HepG2 (cell line): ENCODE results near the gene GUCY2D. TPM values are rescaled to one million over a fixed set of nuclear protein-coding genes. Genes with fewer than 3 reads are reported as not detected.

Experiments
- ATAC-seq: fragments of 200-7000 bp; cut with Tn5 transposase; 3 replicates; pipeline ENCODE4 v1.9.1; 2020; ENCODE audit warnings: mild to moderate bottlenecking, moderate library complexity
- BruUV-seq: library from RNA; stranded (reverse); fragments of 400-500 nt; replicated peaks from 2 replicates; lab custom pipeline; 2021; lab: Mats Ljungman, UMichigan
- CTCF ChIA-PET: fragments of 300-600 bp; formaldehyde crosslinking; extraction: SDS; loops from one replicate; lab custom pipeline; 2021; ENCODE audit warnings: low total read pairs, inconsistent platforms, low intra/inter-chr PET ratio; lab: Yijun Ruan, JAX
- POLR2A ChIA-PET: fragments of 350-600 bp; sonication (Branson Sonifier 250); formaldehyde crosslinking; loops from one replicate; lab custom pipeline; 2020; ENCODE audit warnings: antibody characterized with exemption, inconsistent platforms; lab: Yijun Ruan, JAX
- DNase-seq: peaks from one replicate; pipeline ENCODE4 v3.0.0-alpha.2; 2015; ENCODE audit warnings: low spot score
- FAIRE-seq: peaks from 3 replicates; lab custom pipeline; 2011; peaks lifted over from hg19 to GRCh38; lab: Jason Lieb, UNC
- H2AFZ ChIP-seq: one replicate; pipeline ENCODE4 v1.6.1; 2011; ENCODE audit warnings: low read length, inconsistent platforms
- H3K27ac ChIP-seq: fragments of 300-600 bp; 3 replicates; pipeline ENCODE4 v1.8.0; 2011; ENCODE audit warnings: mixed run types, mild to moderate bottlenecking, mixed read lengths, low read length, inconsistent platforms; ENCODE audit not compliant: insufficient read depth; ENCODE audit errors: extremely low read length
- H3K27me3 ChIP-seq, 2 experiments: fragments of 200-600 bp in 1 of 2; 2 replicates in 1 of 2; 3 replicates in 1 of 2; pipeline versions ENCODE4 v1.6.0 to v1.8.0; 2011; ENCODE audit warnings: low read length in 2 of 2, mild to moderate bottlenecking in 2 of 2, moderate library complexity in 2 of 2, inconsistent platforms in 1 of 2; ENCODE audit not compliant: insufficient read depth in 2 of 2, control insufficient read depth in 1 of 2
- H3K36me3 ChIP-seq, 2 experiments: fragments of 200-600 bp in 1 of 2; replicated peaks in 1 of 2; 2 replicates in 1 of 2; 3 replicates in 1 of 2; pipeline versions ENCODE4 v1.5.1 to v1.8.0; 2011; ENCODE audit warnings: low read length in 2 of 2, inconsistent platforms in 1 of 2; ENCODE audit not compliant: insufficient read depth in 2 of 2, control insufficient read depth in 1 of 2
- H3K4me1 ChIP-seq: 2 replicates; pipeline ENCODE4 v1.5.1; 2012; ENCODE audit warnings: low read length, inconsistent platforms; ENCODE audit not compliant: insufficient read depth
- H3K4me2 ChIP-seq: 2 replicates; pipeline ENCODE4 v1.6.0; 2011; ENCODE audit warnings: low read depth, low read length, inconsistent platforms
- H3K4me3 ChIP-seq, 3 experiments: fragments of 200-600 bp in 1 of 3; sonication (generic), shearing (Covaris generic) in 1 of 3; replicated peaks in 1 of 3; 2 replicates each; pipeline ENCODE4 v1.5.1; 2011 to 2016; ENCODE audit warnings: low read length in 3 of 3, inconsistent platforms in 2 of 3, low read depth in 2 of 3, mild to moderate bottlenecking in 2 of 3, control low read depth in 1 of 3, mixed read lengths in 1 of 3; ENCODE audit not compliant: insufficient read depth in 1 of 3
- H3K79me2 ChIP-seq: one replicate; pipeline ENCODE4 v1.6.1; 2011; ENCODE audit warnings: low read length, inconsistent platforms; ENCODE audit not compliant: insufficient read depth
- H3K9ac ChIP-seq: 2 replicates; pipeline ENCODE4 v1.6.0; 2011; ENCODE audit warnings: mild to moderate bottlenecking, low read depth, low read length, inconsistent platforms; ENCODE audit not compliant: insufficient read depth
- H3K9me3 ChIP-seq: 2 replicates; pipeline ENCODE4 v1.5.1; 2012; ENCODE audit warnings: mild to moderate bottlenecking, low read length
- H4K20me1 ChIP-seq: 2 replicates; pipeline ENCODE4 v1.6.0; 2011; ENCODE audit warnings: inconsistent platforms, mild to moderate bottlenecking, low read length, moderate library complexity; ENCODE audit not compliant: insufficient read depth
- FOXA1 ChIP-seq, 2 experiments: fragments of 450-650 bp in 1 of 2; sonication (generic) in 1 of 2; formaldehyde crosslinking in 1 of 2; IDR thresholded peaks; 2 replicates each; pipeline versions ENCODE4 v1.4.0 to v1.6.1; 2016 to 2020; ENCODE audit warnings: missing genetic modification reagents in 1 of 2
- PHF20 ChIP-seq: sonication (generic); formaldehyde crosslinking; IDR thresholded peaks from 2 replicates; pipeline ENCODE4 v1.5.0; 2020; ENCODE audit warnings: mild to moderate bottlenecking, missing genetic modification reagents
- RFX1 ChIP-seq: fragments of 450-650 bp; IDR thresholded peaks from 2 replicates; pipeline ENCODE4 v1.6.1; 2017
- ZNF274 ChIP-seq: sonication (generic); formaldehyde crosslinking; IDR thresholded peaks from 2 replicates; pipeline ENCODE4 v1.5.1; 2020; ENCODE audit warnings: mild to moderate bottlenecking, missing genetic modification reagents
- WGBS: methylation state at CpG from one replicate; pipeline ENCODE4 v1.1.6; 2017; ENCODE audit warnings: low lambda C conversion rate; 5-methylcytosine and 5-hydroxymethylcytosine counted together
- in situ Hi-C: cut with HindIII; loops from 2 replicates; pipeline ENCODE4 v1.10.0; 2017; ENCODE audit warnings: low pct_unique_long_range_greater_than_20kb; ENCODE audit not compliant: extremely low pct_ligation_motif_present
- intact Hi-C: fragments of 100-400 bp; cut with micrococcal nuclease; formaldehyde crosslinking; loops from one replicate; pipeline ENCODE4 v1.10.0; 2022; ENCODE audit not compliant: unreplicated experiment
- polyA plus RNA-seq, 8 experiments: library from polyadenylated mRNA; depleted of rRNA in 3 of 8; stranded (reverse) in 7 of 8; unstranded in 1 of 8; fragments of >200 nt; fragmentation: Illumina TruSeq in 4 of 8; extraction: Trizol in 4 of 8; gene quantifications; 2 replicates each; pipeline versions ENCODE4 v1.2.1 to v1.2.3, GENCODE V29; 2011 to 2016; ENCODE audit warnings: low read depth in 4 of 8, missing spikeins in 1 of 8, mixed read lengths in 1 of 8; ENCODE audit not compliant: insufficient read depth in 1 of 8
- total RNA-seq, 5 experiments: library from RNA; depleted of rRNA; stranded (reverse); fragments of >200 nt; fragmentation: Illumina TruSeq; extraction: Trizol; gene quantifications; 2 replicates each; pipeline ENCODE4 v1.2.3, GENCODE V29; 2016; ENCODE audit warnings: low read depth in 1 of 5
- TF ChIP-seq, protein P1 (sequence below): sonication (generic); formaldehyde crosslinking; IDR thresholded peaks from 2 replicates; pipeline ENCODE4 v1.4.0; 2020; ENCODE audit warnings: low read depth, mild to moderate bottlenecking, missing genetic modification reagents
- TF ChIP-seq, protein P2 (sequence below), 2 experiments: fragments of 450-650 bp in 1 of 2; sonication (generic) in 1 of 2; formaldehyde crosslinking in 1 of 2; IDR thresholded peaks; 2 replicates each; pipeline versions ENCODE4 v1.6.1 to v1.8.0; 2016 to 2022; ENCODE audit warnings: antibody characterized with exemption in 1 of 2, mild to moderate bottlenecking in 1 of 2, missing genetic modification reagents in 1 of 2

The GUCY2D gene
- total and polyA plus RNA-seq, 2 of the 13 experiments (the other 11 are each of a cell fraction or from before 2014, with no cell fraction given) = not detected

DNA sequence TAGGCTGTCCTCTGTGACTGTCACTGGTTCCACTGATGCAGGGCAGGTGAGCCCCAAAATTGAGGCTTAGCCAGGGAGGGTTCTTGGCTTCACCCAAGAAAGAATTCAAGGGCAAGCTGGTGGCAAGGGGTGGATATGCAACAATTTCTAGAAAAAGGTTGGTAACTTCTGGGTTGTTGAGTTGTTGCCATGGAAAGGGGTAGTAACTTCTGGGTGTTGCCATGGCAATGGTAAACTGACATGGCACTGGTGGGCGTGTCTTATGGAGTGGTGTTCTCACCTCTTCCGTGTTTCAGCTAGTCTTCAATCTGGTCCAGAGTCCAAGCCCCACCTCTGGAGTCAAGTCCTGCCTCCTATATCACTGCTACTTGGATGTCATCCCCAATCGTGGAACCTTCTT lies 9.5 kb upstream of the GUCY2D start:
- Histone ChIP-seq H3K4me2 (no peak overlapping the region), H3K27ac (no peak overlapping the region), H2AFZ (no peak overlapping the region), H3K4me3 (no peak overlapping the region), H3K79me2 (no peaks in the 10 kb centered on the region), H3K9ac (no peak overlapping the region), H3K9me3 (no peaks in the 10 kb centered on the region), H3K36me3 (no peaks in the 10 kb centered on the region), H3K27me3 (peaks cover 0 to 9% of the 10 kb centered on the region in 2 experiments; a peak in 1 of 5 replicates), H4K20me1 (no peaks in the 10 kb centered on the region), H3K4me1 (peaks cover 11% of the 10 kb centered on the region)
- ChIA-PET POLR2A (no interaction called here), CTCF (no interaction called here)
- BruUV-seq = no TSS peak
- in situ Hi-C loops (no loop called here), intact Hi-C loops (loop anchor here (5.0 kb wide), 1 partner anchor 251 kb away; no protein-coding TSS in a partner anchor)
- no peak for DNase-seq
- no peak for ATAC-seq
- no peak for FAIRE-seq
- TF ChIP-seq RFX1 = peak; percentile 30; the same call in 1 of the 2 replicates
- TF ChIP-seq, protein P1, sequence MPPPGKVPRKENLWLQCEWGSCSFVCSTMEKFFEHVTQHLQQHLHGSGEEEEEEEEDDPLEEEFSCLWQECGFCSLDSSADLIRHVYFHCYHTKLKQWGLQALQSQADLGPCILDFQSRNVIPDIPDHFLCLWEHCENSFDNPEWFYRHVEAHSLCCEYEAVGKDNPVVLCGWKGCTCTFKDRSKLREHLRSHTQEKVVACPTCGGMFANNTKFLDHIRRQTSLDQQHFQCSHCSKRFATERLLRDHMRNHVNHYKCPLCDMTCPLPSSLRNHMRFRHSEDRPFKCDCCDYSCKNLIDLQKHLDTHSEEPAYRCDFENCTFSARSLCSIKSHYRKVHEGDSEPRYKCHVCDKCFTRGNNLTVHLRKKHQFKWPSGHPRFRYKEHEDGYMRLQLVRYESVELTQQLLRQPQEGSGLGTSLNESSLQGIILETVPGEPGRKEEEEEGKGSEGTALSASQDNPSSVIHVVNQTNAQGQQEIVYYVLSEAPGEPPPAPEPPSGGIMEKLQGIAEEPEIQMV = 0 out of 2 replicates have a peak, but pooled peaks have one; percentile 42
- no peak for TF ChIP-seq PHF20 (CRISPR knock-in tag)
- 25% methylated on average over 1 of the region's 3 CpGs for WGBS

- no peak overlapping the region for H2AFZ ChIP-seq
- H3K79me2 ChIP-seq = no peaks in the 10 kb centered on the region
- no peak overlapping the region for H3K4me2 ChIP-seq
- H3K27me3 ChIP-seq = peaks cover 0 to 9% of the 10 kb centered on the region in 2 experiments; a peak in 2 of 5 replicates
- no peak overlapping the region for H3K27ac ChIP-seq
- H4K20me1 ChIP-seq = no peaks in the 10 kb centered on the region
- intact Hi-C loops = loop anchor here (5.0 kb wide), 1 partner anchor 252 kb away; no protein-coding TSS in a partner anchor
- no peak for FAIRE-seq
- no peaks in the 10 kb centered on the region for H3K9me3 ChIP-seq
- no peak overlapping the region for H3K4me3 ChIP-seq
- ChIA-PET CTCF (no interaction called here), POLR2A (no interaction called here)
- peaks cover 8% of the 10 kb centered on the region for H3K4me1 ChIP-seq
- no TSS peak for BruUV-seq
- DNase-seq = no peak
- no peak for ATAC-seq
- no peak overlapping the region for H3K9ac ChIP-seq
- in situ Hi-C loops = no loop called here
- H3K36me3 ChIP-seq = no peaks in the 10 kb centered on the region
- 68% methylated on average over 16 of the region's 27 CpGs for WGBS
- TF ChIP-seq, protein P2, sequence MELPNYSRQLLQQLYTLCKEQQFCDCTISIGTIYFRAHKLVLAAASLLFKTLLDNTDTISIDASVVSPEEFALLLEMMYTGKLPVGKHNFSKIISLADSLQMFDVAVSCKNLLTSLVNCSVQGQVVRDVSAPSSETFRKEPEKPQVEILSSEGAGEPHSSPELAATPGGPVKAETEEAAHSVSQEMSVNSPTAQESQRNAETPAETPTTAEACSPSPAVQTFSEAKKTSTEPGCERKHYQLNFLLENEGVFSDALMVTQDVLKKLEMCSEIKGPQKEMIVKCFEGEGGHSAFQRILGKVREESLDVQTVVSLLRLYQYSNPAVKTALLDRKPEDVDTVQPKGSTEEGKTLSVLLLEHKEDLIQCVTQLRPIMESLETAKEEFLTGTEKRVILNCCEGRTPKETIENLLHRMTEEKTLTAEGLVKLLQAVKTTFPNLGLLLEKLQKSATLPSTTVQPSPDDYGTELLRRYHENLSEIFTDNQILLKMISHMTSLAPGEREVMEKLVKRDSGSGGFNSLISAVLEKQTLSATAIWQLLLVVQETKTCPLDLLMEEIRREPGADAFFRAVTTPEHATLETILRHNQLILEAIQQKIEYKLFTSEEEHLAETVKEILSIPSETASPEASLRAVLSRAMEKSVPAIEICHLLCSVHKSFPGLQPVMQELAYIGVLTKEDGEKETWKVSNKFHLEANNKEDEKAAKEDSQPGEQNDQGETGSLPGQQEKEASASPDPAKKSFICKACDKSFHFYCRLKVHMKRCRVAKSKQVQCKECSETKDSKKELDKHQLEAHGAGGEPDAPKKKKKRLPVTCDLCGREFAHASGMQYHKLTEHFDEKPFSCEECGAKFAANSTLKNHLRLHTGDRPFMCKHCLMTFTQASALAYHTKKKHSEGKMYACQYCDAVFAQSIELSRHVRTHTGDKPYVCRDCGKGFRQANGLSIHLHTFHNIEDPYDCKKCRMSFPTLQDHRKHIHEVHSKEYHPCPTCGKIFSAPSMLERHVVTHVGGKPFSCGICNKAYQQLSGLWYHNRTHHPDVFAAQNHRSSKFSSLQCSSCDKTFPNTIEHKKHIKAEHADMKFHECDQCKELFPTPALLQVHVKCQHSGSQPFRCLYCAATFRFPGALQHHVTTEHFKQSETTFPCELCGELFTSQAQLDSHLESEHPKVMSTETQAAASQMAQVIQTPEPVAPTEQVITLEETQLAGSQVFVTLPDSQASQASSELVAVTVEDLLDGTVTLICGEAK (IDR thresholded peaks at IDR 0.05) = no peak
- TF ChIP-seq, protein P2 (CRISPR knock-in tag; IDR thresholded peaks at IDR 0.05) = no peak
- TF ChIP-seq ZNF274 (CRISPR knock-in tag) (no peak), FOXA1 (IDR thresholded peaks at IDR 0.05) (no peak), FOXA1 (CRISPR knock-in tag; IDR thresholded peaks at IDR 0.05) (no peak)
Measured at GRCh38 chr17:7993972-7994589, 8.3 kb upstream of the GUCY2D start.
